Heart right ventricle (tissue), 16 donors: ENCODE measurements around the gene DOCK4. TPM values are rescaled to one million over a fixed set of nuclear protein-coding genes. Genes with fewer than 3 reads are reported as not detected.

Experiments used
- ATAC-seq, 8 donors: fragments of 200-7000 bp; cut with Tn5 transposase; one replicate each; pipeline ENCODE4 v1.9.1; 2020; ENCODE audit warnings: mild to moderate bottlenecking in 8 of 8, moderate library complexity in 8 of 8, moderate number of reproducible peaks in 1 of 8
- DNase-seq, 2 donors: peaks; one replicate each; pipeline ENCODE4 v3.0.0-alpha.2; 2020
- H3K27ac ChIP-seq, 10 donors: fragments of 200-600 bp; sonication (generic) in 2 of 10; one replicate each; pipeline versions ENCODE4 v1.5.0 to v1.8.0; 2020 to 2022; ENCODE audit warnings: mild to moderate bottlenecking in 3 of 10
- H3K27me3 ChIP-seq, 7 donors: fragments of 200-600 bp; one replicate each; pipeline ENCODE4 v1.8.0; 2021 to 2022; ENCODE audit warnings: mild to moderate bottlenecking in 2 of 7
- H3K36me3 ChIP-seq, 9 donors: fragments of 200-600 bp; sonication (generic) in 1 of 9; one replicate each; pipeline versions ENCODE4 v1.5.0 to v1.8.0; 2020 to 2022; ENCODE audit warnings: mild to moderate bottlenecking in 2 of 9
- H3K4me1 ChIP-seq, 9 donors: fragments of 200-600 bp; sonication (generic) in 1 of 9; one replicate each; pipeline versions ENCODE4 v1.5.0 to v1.8.0; 2020 to 2022; ENCODE audit warnings: mild to moderate bottlenecking in 4 of 9
- H3K4me3 ChIP-seq, 10 donors: fragments of 200-600 bp; sonication (generic) in 2 of 10; one replicate each; pipeline versions ENCODE4 v1.5.0 to v1.8.0; 2020 to 2022; ENCODE audit warnings: mild to moderate bottlenecking in 7 of 10, moderate library complexity in 2 of 10
- H3K9me3 ChIP-seq, 11 donors: fragments of 200-600 bp in 10 of 11; sonication (generic) in 2 of 11; one replicate each; pipeline versions ENCODE4 v1.5.0 to v1.8.0; 2013 to 2022; ENCODE audit warnings: mild to moderate bottlenecking in 2 of 11, control low read depth in 1 of 11, moderate library complexity in 1 of 11
- WGBS, 2 donors: extraction: QIAGEN DNeasy Blood & Tissue Kit; methylation state at CpG; one replicate each; pipeline ENCODE4 v1.1.7; 2013; ENCODE audit warnings: inconsistent platforms in 1 of 2; 5-methylcytosine and 5-hydroxymethylcytosine counted together
- intact Hi-C, 10 donors: fragments of 100-400 bp; cut with DNase I; formaldehyde crosslinking; loops; one replicate each; pipeline versions ENCODE4 v1.11.1 to v1.14.2; 2022
- polyA plus RNA-seq, 2 donors: library from polyadenylated mRNA; stranded (reverse); fragments of 200-250 nt; gene quantifications; one replicate each; pipeline ENCODE4 v1.2.3, GENCODE V29; 2013
- total RNA-seq, 10 donors: library from RNA; stranded (reverse); fragmentation: NEBNext Ultra II Directional in 3 of 10; extraction: Animal tissue kit (Norgen Biotek cat#: 25700) in 3 of 10; gene quantifications; one replicate each; pipeline versions ENCODE4 v1.2.1 to v1.2.4, GENCODE V29; 2021 to 2023
- TF ChIP-seq, protein P1 (sequence below), 9 donors: fragments of 200-600 bp; sonication (generic) in 2 of 9; IDR thresholded peaks; one replicate each; pipeline versions ENCODE4 v1.5.0 to v1.8.0; 2021 to 2022; ENCODE audit warnings: antibody characterized with exemption in 9 of 9, mild to moderate bottlenecking in 5 of 9, moderate library complexity in 1 of 9
- donor health status: Arrhythmogenic right ventricular cardiomyopathy.
- donor health status: ischemic (EF 13 %, LVEDD 7.1; RV severe dilation, severe dysfunction).
- donor health status: healthy with polysubstance abuse.
- donor health status: DM: no; HTN: yes; CAD: no.
- donor health status: DM: no; HTN: no; CAD: no.
- donor health status: ischemic (EF 25% LVEDD 6.9; RV normal size, moderate dysfunction).
- donor health status: ischemic (EF 25% LVEDD 5.7; RV mildly dilated, moderate dysfunction).
- donor health status: healthy.
- donor health status: DM: yes; HTN: yes; CAD: no.
- donor health status: Ischemic cardiomyopathy.
- donor health status: ischemic (EF 35%, LVEDD 5.7; RV mildly dilated, moderate dysfunction).
- donor health status: nonischemic (EF 11% LVEDD 7.7; RV severe dilation, severe dysfunction).
- donor health status: DM: yes; HTN: yes; CAD: no.
- donor health status: PGD.
- donor health status: ischemic (EF 29% LVEDD 5.4; RV normal size, mild dysfunction).
- donor health status: nonischemic (EF 23%, LVEDD 6.1; RV moderate dilation, normal function).

Gene DOCK4
- total and polyA plus RNA-seq, 12 donors, result 2.6 to 26.8 (median 14.7) TPM

DNA sequence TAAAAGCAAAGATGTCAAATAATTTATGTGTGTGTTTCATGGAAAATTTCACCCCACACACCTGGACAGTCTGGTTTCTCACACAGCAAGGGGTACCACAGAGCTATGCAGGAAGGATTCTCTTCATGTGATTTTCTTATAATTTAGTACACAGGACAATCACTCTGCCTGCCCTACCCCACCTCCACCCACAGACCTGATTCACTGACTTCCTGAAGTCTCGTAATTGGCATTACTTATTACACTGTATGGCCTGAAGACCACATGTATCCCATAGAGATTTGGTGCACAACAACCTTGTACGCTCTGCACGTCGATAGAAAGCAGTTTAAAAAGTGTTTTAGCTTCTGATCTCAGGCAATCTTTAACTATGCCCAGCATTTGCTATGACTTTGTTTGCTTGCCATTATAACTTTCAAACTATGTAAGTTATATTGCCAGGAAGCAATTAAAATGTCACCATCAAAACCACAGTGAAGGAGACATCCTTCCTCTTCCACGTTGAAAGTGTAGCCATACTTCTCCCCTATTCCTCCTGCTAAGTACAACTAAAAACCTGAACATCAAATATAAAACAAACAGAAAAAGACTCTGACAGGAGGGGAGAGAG lies 364.5 kb downstream of the DOCK4 start:
- H3K4me1 ChIP-seq, result peaks cover 0 to 6% (median 0%) of the 10 kb centered on the region in 9 donors
- H3K36me3 ChIP-seq, result peaks cover 0 to 63% (median 11%) of the 10 kb centered on the region in 9 donors
- intact Hi-C loops, result loop anchor here in 1 of 10 donors (10.0 kb wide), 2 partner anchors 63 to 67 kb away; no protein-coding TSS in a partner anchor
- WGBS, 2 donors, result 82 to 84% methylated on average over 5 of the region's 5 CpGs
- ATAC-seq (no peak), DNase-seq (no peak)
- TF ChIP-seq, protein P1, sequence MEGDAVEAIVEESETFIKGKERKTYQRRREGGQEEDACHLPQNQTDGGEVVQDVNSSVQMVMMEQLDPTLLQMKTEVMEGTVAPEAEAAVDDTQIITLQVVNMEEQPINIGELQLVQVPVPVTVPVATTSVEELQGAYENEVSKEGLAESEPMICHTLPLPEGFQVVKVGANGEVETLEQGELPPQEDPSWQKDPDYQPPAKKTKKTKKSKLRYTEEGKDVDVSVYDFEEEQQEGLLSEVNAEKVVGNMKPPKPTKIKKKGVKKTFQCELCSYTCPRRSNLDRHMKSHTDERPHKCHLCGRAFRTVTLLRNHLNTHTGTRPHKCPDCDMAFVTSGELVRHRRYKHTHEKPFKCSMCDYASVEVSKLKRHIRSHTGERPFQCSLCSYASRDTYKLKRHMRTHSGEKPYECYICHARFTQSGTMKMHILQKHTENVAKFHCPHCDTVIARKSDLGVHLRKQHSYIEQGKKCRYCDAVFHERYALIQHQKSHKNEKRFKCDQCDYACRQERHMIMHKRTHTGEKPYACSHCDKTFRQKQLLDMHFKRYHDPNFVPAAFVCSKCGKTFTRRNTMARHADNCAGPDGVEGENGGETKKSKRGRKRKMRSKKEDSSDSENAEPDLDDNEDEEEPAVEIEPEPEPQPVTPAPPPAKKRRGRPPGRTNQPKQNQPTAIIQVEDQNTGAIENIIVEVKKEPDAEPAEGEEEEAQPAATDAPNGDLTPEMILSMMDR (IDR thresholded peaks at IDR 0.05), result no peak
- H3K27ac ChIP-seq, result no peak overlapping the region
- no peak overlapping the region for H3K4me3 ChIP-seq
- H3K27me3 ChIP-seq, result no peaks in the 10 kb centered on the region
- peaks cover 0 to 7% (median 0%) of the 10 kb centered on the region in 11 donors for H3K9me3 ChIP-seq

DNA sequence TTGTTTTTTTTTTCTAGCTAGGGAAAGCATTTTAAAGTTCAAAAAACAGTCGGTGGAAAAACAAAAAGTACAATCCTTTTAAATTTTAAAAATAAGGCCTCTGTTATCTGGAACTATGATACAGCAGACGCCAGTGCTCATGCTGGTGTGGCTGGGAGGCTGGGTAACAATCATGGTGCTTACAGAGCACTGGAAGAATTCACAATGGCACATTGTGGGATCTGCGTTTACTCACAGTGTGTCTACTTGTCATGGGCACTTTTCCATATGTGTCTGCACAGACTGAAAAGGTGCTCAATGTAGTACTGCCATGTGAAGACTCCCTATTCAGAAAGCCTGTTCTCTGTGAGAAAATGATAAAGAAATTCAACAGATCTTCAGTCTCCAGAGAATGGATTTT lies 365.7 kb downstream of the DOCK4 start:
- ATAC-seq, result no peak
- H3K9me3 ChIP-seq, result peaks cover 0 to 11% (median 0%) of the 10 kb centered on the region in 11 donors
- H3K4me3 ChIP-seq, result no peak overlapping the region
- H3K27me3 ChIP-seq, result no peaks in the 10 kb centered on the region
- H3K4me1 ChIP-seq, result peaks cover 0 to 7% (median 0%) of the 10 kb centered on the region in 9 donors
- H3K27ac ChIP-seq, result no peak overlapping the region
- 62 to 75% methylated on average over 3 of the region's 3 CpGs for WGBS, 2 donors
- TF ChIP-seq, protein P1 (IDR thresholded peaks at IDR 0.05), result no peak
- intact Hi-C loops, result loop anchor here in 1 of 10 donors (10.0 kb wide), 2 partner anchors 64 to 66 kb away; no protein-coding TSS in a partner anchor
- H3K36me3 ChIP-seq, result peaks cover 0 to 51% (median 11%) of the 10 kb centered on the region in 9 donors
- no peak for DNase-seq

DNA sequence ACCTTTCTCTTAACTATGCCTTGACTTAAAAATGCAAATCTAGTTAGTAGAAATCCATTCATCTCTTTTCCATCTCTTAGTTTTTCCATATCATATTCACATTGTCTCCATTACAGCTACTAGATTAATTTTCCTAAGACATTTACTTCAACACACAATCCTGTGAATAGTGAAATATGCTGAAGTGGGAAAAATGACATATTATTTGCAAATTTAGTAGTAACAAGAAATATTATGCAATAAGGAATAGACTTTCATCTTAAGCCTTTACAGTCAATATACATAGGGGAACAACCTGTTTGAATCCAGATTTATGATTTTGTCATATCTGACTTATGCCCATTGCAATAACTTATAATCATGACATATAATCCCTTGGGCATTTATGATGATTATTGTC lies 366.9 kb downstream of the DOCK4 start:
- no peaks in the 10 kb centered on the region for H3K27me3 ChIP-seq
- intact Hi-C loops, result no loop called here
- H3K4me1 ChIP-seq, result peaks cover 0 to 16% (median 0%) of the 10 kb centered on the region in 9 donors
- H3K9me3 ChIP-seq, result peaks cover 0 to 11% (median 0%) of the 10 kb centered on the region in 11 donors
- H3K36me3 ChIP-seq, result peaks cover 0 to 41% (median 11%) of the 10 kb centered on the region in 9 donors
- DNase-seq (no peak), ATAC-seq (no peak)
- TF ChIP-seq, protein P1 (IDR thresholded peaks at IDR 0.05), result no peak
- no peak overlapping the region for H3K4me3 ChIP-seq
- H3K27ac ChIP-seq, result no peak overlapping the region

DNA sequence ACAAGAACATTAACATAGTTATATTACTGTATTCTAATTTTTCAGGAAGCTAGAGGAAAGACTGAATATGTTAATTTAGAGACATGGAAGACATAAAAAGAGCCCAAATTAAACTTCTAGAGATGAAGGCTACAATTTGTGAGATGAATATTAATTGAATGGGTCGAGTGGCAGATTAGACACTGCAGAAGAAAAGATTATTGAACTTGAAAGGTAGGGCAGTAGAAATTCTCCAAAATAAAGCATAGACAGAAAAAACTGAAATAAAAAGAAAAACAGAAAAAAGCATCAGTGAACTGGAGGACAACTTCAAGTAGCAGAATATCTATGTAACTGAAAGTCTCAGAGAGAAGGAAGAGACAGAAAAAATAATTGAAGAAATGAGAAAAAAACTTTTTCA lies 369.6 kb downstream of the DOCK4 start:
- intact Hi-C loops, result no loop called here
- no peak for ATAC-seq

More for the DNA sequence above, 369.6 kb downstream of the DOCK4 start:
- DNase-seq, result no peak
- H3K9me3 ChIP-seq, result peaks cover 0 to 11% (median 0%) of the 10 kb centered on the region in 11 donors
- no peaks in the 10 kb centered on the region for H3K27me3 ChIP-seq
- WGBS, 2 donors, result 95 to 97% methylated on average over 1 of the region's 1 CpG
- H3K36me3 ChIP-seq, result peaks cover 0 to 40% (median 4%) of the 10 kb centered on the region in 9 donors
- H3K4me1 ChIP-seq, result peaks cover 0 to 15% (median 0%) of the 10 kb centered on the region in 9 donors
- H3K4me3 ChIP-seq, result no peak overlapping the region
- TF ChIP-seq, protein P1 (IDR thresholded peaks at IDR 0.05), result no peak
- H3K27ac ChIP-seq, result no peak overlapping the region
